ENCODE measurements around the gene MACROH2A1.

MACROH2A1 gene

DNA sequence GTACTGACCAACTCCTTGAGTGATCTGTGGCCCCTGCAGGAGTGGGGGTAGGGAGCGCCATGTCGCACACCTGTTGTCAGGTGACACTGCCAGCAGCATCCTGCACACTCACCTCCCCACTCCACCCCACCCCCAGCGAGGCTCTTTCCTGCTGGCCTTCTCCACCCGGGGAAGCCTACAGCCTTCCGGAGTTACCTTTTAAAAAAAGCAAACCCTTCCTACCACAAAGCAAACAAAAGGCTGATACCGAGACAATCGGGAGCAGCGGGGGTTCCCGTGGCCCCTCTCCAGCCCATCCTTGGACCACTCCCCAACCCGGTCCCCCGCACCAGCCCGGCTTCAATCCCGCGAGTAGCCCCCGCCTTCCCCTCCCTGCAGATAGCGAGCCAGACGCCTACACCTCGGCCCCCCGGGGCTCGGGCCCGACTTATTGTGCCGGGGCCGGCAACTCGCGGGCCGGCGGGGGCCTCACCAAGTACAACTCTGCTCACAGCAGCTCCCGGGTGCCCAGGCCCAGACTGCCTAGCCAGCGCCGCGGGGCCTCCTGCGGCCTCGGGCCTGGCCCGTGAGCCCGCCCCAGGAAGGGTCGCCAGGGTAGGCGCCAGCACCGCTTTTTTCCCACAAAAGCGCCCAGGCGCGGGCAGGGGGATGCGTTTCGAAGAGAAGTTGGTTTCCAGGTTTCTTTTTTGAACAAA is 724 bp downstream of the MACROH2A1 start:
- H3K36me3 ChIP-seq (replicated peaks) = peaks cover 2% of the 10 kb centered on the region; the same call in 1 of the 2 replicates
- H3K27me3 ChIP-seq (ENCODE audit: low read depth) = no peaks in the 10 kb centered on the region
- peak in 1 of 2 experiments; percentile 55 for DNase-seq (ENCODE audit: low spot score in 2 of 2)
- H3K4me3 ChIP-seq = peak overlapping the region; percentile 76
- in situ Hi-C loops (cut with MboI; ENCODE audit: low sequenced_read_pairs) = no loop called here
- no peaks in the 10 kb centered on the region for H3K9me3 ChIP-seq
- peaks cover 15% of the 10 kb centered on the region for H3K4me1 ChIP-seq

GRCh38 chr5:135397084-135397483 is 1.9 kb downstream of the MACROH2A1 start:
- in situ Hi-C loops (cut with MboI; ENCODE audit: low sequenced_read_pairs) = no loop called here

DNA sequence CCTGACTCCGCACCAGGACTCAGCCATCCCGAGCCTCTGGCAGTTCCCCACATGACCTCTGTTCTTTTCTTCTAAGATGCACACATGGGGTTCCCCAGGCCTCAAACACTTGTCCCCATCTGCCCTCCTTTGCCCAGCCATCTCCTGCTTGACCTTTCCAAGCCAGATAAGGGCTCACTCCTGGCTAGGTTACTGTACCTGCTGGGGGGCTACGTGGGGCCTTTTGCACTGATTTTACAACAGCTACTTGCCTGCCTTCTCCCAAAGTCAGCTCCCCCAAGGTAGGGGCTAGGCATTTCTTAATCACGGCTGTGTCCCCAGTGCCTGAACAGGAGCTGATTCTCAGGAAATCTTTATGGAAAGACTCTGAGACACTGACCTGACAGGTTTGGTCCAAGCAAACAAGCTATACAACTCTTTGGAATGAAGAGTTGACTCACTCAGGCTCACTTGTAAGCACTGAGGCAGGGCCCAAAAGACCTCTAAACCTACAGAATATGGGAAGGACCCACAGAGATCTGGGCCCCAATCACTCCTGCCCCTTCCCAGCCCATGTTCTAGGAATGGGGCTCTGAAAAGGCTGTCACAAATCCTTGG is 2.5 kb downstream of the MACROH2A1 start:
- Histone ChIP-seq H3K4me1 (peaks cover 15% of the 10 kb centered on the region), H3K9me3 (no peaks in the 10 kb centered on the region), H3K36me3 (replicated peaks) (peaks cover 6% of the 10 kb centered on the region; the same call in 1 of the 2 replicates), H3K27me3 (ENCODE audit: low read depth) (no peaks in the 10 kb centered on the region), H3K4me3 (no peak overlapping the region)
- DNase-seq (ENCODE audit: low spot score in 2 of 2) = no peak
- in situ Hi-C loops (cut with MboI; ENCODE audit: low sequenced_read_pairs) = no loop called here

More at GRCh38 chr5:135397084-135397483, 1.9 kb downstream of the MACROH2A1 start:
- H3K4me1 ChIP-seq = peaks cover 15% of the 10 kb centered on the region
- DNase-seq (ENCODE audit: low spot score in 2 of 2) = no peak
- no peaks in the 10 kb centered on the region for H3K9me3 ChIP-seq
- no peak overlapping the region for H3K4me3 ChIP-seq
- no peaks in the 10 kb centered on the region for H3K27me3 ChIP-seq (ENCODE audit: low read depth)
- peaks cover 6% of the 10 kb centered on the region; the same call in 1 of the 2 replicates for H3K36me3 ChIP-seq (replicated peaks)

DNA sequence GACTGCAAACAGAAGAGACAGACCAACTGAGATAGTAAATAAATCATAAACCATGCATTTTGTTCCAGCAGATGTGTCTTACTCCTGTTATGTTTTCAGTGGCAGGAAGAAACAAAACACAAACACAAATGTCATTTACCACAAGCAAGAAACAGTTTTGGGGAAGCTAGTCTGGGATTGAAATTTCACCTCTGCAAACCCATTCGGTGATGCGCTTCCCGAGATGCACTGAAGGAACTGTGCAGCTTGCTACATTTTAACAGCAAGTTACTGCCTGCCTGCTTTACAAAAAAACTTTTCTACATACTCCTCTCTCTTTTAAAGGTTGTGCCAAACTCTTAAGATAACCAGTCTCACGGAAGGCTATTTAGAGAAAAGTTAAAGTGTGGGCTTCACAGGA is 3.2 kb downstream of the MACROH2A1 start:
- H3K4me1 ChIP-seq = peaks cover 15% of the 10 kb centered on the region
- H3K36me3 ChIP-seq (replicated peaks) = peaks cover 6% of the 10 kb centered on the region; the same call in 1 of the 2 replicates
- no peak overlapping the region for H3K4me3 ChIP-seq
- no peaks in the 10 kb centered on the region for H3K9me3 ChIP-seq
- in situ Hi-C loops (cut with MboI; ENCODE audit: low sequenced_read_pairs) = no loop called here
- DNase-seq (ENCODE audit: low spot score in 2 of 2) = no peak
- H3K27me3 ChIP-seq (ENCODE audit: low read depth) = no peaks in the 10 kb centered on the region

GRCh38 chr5:135395451-135395850 is 3.6 kb downstream of the MACROH2A1 start:
- H3K27me3 ChIP-seq (ENCODE audit: low read depth) = no peaks in the 10 kb centered on the region
- H3K36me3 ChIP-seq (replicated peaks) = peaks cover 6% of the 10 kb centered on the region; the same call in 1 of the 2 replicates
- no peak for DNase-seq (ENCODE audit: low spot score in 2 of 2)
- no peak overlapping the region for H3K4me3 ChIP-seq
- peaks cover 15% of the 10 kb centered on the region for H3K4me1 ChIP-seq
- no peaks in the 10 kb centered on the region for H3K9me3 ChIP-seq
- in situ Hi-C loops (cut with MboI; ENCODE audit: low sequenced_read_pairs) = no loop called here

- in situ Hi-C loops (cut with MboI; ENCODE audit: low sequenced_read_pairs) = no loop called here
- no peak for DNase-seq (ENCODE audit: low spot score in 2 of 2)
- no peak overlapping the region for H3K4me3 ChIP-seq
These were observed 4.9 kb downstream of the MACROH2A1 start for GRCh38 chr5:135394095-135394494.

GRCh38 chr5:135393691-135394090 is 5.3 kb downstream of the MACROH2A1 start:
- H3K36me3 ChIP-seq (replicated peaks) = peaks cover 6% of the 10 kb centered on the region; the same call in 1 of the 2 replicates
- no peaks in the 10 kb centered on the region for H3K27me3 ChIP-seq (ENCODE audit: low read depth)
- H3K9me3 ChIP-seq = no peaks in the 10 kb centered on the region
- no peak overlapping the region for H3K4me3 ChIP-seq
- no peak for DNase-seq (ENCODE audit: low spot score in 2 of 2)
- in situ Hi-C loops (cut with MboI; ENCODE audit: low sequenced_read_pairs) = no loop called here
- peaks cover 9% of the 10 kb centered on the region for H3K4me1 ChIP-seq

More at GRCh38 chr5:135394095-135394494, 4.9 kb downstream of the MACROH2A1 start:
- Histone ChIP-seq H3K9me3 (no peaks in the 10 kb centered on the region), H3K4me1 (peaks cover 9% of the 10 kb centered on the region), H3K36me3 (replicated peaks) (peaks cover 6% of the 10 kb centered on the region; the same call in 1 of the 2 replicates), H3K27me3 (ENCODE audit: low read depth) (no peaks in the 10 kb centered on the region)

- no peak for DNase-seq (ENCODE audit: low spot score in 2 of 2)
- peaks cover 10% of the 10 kb centered on the region for H3K36me3 ChIP-seq (replicated peaks)
- H3K27me3 ChIP-seq (ENCODE audit: low read depth) = no peaks in the 10 kb centered on the region
- peaks cover 9% of the 10 kb centered on the region for H3K4me1 ChIP-seq
- no peak overlapping the region for H3K4me3 ChIP-seq
- in situ Hi-C loops (cut with MboI; ENCODE audit: low sequenced_read_pairs) = no loop called here
- no peaks in the 10 kb centered on the region for H3K9me3 ChIP-seq
These were observed 5.8 kb downstream of the MACROH2A1 start for GRCh38 chr5:135393229-135393628.

DNA sequence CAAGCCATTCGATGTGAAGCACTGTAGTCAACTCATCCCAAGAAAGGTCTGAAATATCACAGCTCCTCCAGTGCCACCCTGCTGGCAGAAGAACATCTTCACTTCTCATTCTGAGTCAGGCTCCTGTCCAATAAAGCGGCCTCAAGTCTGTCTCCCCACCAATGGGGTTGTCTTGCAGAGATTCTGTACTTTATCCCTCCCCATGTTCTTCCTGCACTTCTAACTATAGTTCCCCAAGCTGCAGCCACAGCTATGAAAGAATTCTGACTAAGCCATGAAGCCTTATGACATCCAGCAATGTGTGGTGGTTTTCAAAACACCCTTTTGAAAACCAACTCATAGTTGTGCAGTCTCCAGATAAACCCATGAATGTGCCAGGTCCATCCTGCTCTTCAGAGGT is 6.8 kb downstream of the MACROH2A1 start:
- H3K4me3 ChIP-seq = no peak overlapping the region
- H3K27me3 ChIP-seq (ENCODE audit: low read depth) = no peaks in the 10 kb centered on the region
- no peaks in the 10 kb centered on the region for H3K9me3 ChIP-seq
- in situ Hi-C loops (cut with MboI; ENCODE audit: low sequenced_read_pairs) = no loop called here
- H3K4me1 ChIP-seq = peaks cover 3% of the 10 kb centered on the region
- H3K36me3 ChIP-seq (replicated peaks) = peaks cover 14% of the 10 kb centered on the region
- DNase-seq (ENCODE audit: low spot score in 2 of 2) = no peak

- in situ Hi-C loops (cut with MboI; ENCODE audit: low sequenced_read_pairs) = no loop called here
- no peaks in the 10 kb centered on the region for H3K4me1 ChIP-seq
- peaks cover 18% of the 10 kb centered on the region for H3K36me3 ChIP-seq (replicated peaks)
- no peak overlapping the region for H3K4me3 ChIP-seq
- H3K27me3 ChIP-seq (ENCODE audit: low read depth) = no peaks in the 10 kb centered on the region
- no peak for DNase-seq (ENCODE audit: low spot score in 2 of 2)
- H3K9me3 ChIP-seq = no peaks in the 10 kb centered on the region
These were observed 7.2 kb downstream of the MACROH2A1 start for GRCh38 chr5:135391869-135392255.

GRCh38 chr5:135391116-135391868 is 7.7 kb downstream of the MACROH2A1 start:
- Histone ChIP-seq H3K27me3 (ENCODE audit: low read depth) (no peaks in the 10 kb centered on the region), H3K36me3 (replicated peaks) (peaks cover 23% of the 10 kb centered on the region), H3K4me1 (no peaks in the 10 kb centered on the region), H3K4me3 (no peak overlapping the region), H3K9me3 (no peaks in the 10 kb centered on the region)
- in situ Hi-C loops (cut with MboI; ENCODE audit: low sequenced_read_pairs) = no loop called here
- no peak for DNase-seq (ENCODE audit: low spot score in 2 of 2)

GRCh38 chr5:135388860-135389435 is 10.1 kb downstream of the MACROH2A1 start:
- peaks cover 34% of the 10 kb centered on the region for H3K36me3 ChIP-seq (replicated peaks)
- H3K4me1 ChIP-seq = no peaks in the 10 kb centered on the region
- no peaks in the 10 kb centered on the region for H3K9me3 ChIP-seq
- no peak overlapping the region for H3K4me3 ChIP-seq
- in situ Hi-C loops (cut with MboI; ENCODE audit: low sequenced_read_pairs) = no loop called here
- H3K27me3 ChIP-seq (ENCODE audit: low read depth) = no peaks in the 10 kb centered on the region
- no peak for DNase-seq (ENCODE audit: low spot score in 2 of 2)

DNA sequence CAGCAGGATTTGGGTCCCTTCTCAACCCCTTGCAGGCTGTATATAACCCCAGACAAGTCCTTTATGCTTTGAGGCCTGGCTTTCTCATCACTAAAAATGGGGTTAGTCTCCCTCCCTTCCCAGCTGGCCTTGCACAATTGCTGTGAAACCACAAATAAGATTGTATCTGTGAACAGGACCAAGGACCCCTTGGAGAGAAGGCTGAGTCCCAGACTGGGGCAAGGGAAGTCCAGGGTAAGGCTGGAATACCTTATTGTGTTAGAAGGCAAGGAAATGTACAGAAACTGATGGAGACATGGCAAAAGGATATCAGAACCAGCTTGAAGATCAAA is 11.4 kb downstream of the MACROH2A1 start:
- H3K36me3 ChIP-seq (replicated peaks) = peaks cover 41% of the 10 kb centered on the region

More for the DNA sequence above, 11.4 kb downstream of the MACROH2A1 start:
- in situ Hi-C loops (cut with MboI; ENCODE audit: low sequenced_read_pairs) = no loop called here
- H3K9me3 ChIP-seq = no peaks in the 10 kb centered on the region
- DNase-seq (ENCODE audit: low spot score in 2 of 2) = no peak
- H3K4me3 ChIP-seq = no peak overlapping the region
- no peaks in the 10 kb centered on the region for H3K4me1 ChIP-seq
- H3K27me3 ChIP-seq (ENCODE audit: low read depth) = no peaks in the 10 kb centered on the region
